ENCODE measurements around the gene LLGL1.

Gene LLGL1

DNA sequence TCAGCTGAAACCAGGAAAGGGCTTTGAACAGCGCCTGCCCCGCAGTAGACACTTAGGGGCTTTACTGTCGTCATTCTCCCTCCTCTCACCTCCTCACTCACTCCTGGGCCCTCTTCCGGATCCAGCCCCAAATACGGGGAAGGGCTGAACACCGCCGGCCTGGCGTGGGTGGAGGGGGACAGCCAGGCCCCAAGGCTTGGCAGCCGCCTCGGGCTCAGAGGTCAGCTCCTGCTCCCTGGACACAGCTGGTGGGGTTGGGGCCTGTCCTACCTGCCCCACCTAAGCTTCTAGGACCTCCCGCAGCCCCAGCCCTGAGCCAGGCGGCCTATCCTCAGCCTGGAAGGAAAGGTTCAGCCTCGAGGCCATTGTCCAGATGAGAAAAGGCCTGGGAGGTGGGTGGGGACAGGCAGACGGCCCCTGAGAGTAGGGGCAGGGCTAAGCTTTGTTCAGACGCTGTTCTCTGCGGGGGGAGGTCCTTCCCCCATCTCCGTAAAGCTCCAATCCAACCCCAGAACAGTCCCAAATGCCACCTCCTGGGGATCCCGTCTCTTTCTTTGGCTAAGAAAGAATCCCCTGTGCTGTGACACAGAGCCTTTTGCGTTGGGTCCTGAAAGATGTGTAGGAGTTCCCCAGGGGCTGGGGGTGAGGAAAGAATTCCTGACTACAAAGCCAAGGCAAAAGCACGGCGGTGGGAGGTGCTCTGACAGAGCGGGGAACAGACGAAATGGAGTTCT, 881 bp upstream of the LLGL1 start:
- Histone ChIP-seq H3K27me3 (ENCODE audit: insufficient read depth, low read length) (no peaks in the 10 kb centered on the region), H3K9me2 (ENCODE audit: low read depth, low read length) (no peaks in the 10 kb centered on the region), H4K20me1 (ENCODE audit: insufficient read depth, low read length) (no peaks in the 10 kb centered on the region), H3K79me2 (ENCODE audit: insufficient read depth, low read length) (no peaks in the 10 kb centered on the region), H3K4me1 (ENCODE audit: insufficient read depth, low read length, severe bottlenecking) (peaks cover 20% of the 10 kb centered on the region), H3K4me3 (ENCODE audit: low read depth, low read length, poor library complexity, severe bottlenecking) (peak overlapping the region; percentile 46), H3K36me3 (ENCODE audit: insufficient read depth, low read length) (no peaks in the 10 kb centered on the region), H3K4me2 (ENCODE audit: low read length) (peak overlapping the region; percentile 59), H2AFZ (ENCODE audit: low read length) (peak overlapping the region; percentile 78; the same call in 1 of the 2 replicates), H3K27ac (ENCODE audit: low read depth, low read length, poor library complexity, severe bottlenecking) (no peak overlapping the region), H3F3A (ENCODE audit: insufficient read depth, low read length) (no peaks in the 10 kb centered on the region), H3K9ac (ENCODE audit: low read length) (peak overlapping the region; percentile 21; the same call in 1 of the 2 replicates), H3K9me3 (ENCODE audit: low read length) (no peaks in the 10 kb centered on the region)
- TF ChIP-seq, protein P1, sequence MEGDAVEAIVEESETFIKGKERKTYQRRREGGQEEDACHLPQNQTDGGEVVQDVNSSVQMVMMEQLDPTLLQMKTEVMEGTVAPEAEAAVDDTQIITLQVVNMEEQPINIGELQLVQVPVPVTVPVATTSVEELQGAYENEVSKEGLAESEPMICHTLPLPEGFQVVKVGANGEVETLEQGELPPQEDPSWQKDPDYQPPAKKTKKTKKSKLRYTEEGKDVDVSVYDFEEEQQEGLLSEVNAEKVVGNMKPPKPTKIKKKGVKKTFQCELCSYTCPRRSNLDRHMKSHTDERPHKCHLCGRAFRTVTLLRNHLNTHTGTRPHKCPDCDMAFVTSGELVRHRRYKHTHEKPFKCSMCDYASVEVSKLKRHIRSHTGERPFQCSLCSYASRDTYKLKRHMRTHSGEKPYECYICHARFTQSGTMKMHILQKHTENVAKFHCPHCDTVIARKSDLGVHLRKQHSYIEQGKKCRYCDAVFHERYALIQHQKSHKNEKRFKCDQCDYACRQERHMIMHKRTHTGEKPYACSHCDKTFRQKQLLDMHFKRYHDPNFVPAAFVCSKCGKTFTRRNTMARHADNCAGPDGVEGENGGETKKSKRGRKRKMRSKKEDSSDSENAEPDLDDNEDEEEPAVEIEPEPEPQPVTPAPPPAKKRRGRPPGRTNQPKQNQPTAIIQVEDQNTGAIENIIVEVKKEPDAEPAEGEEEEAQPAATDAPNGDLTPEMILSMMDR (IDR thresholded peaks at IDR 0.05; ENCODE audit: low read length): no peak
- TF ChIP-seq EZH2 (IDR thresholded peaks at IDR 0.05; ENCODE audit: borderline replicate concordance, low read length): no peak

DNA sequence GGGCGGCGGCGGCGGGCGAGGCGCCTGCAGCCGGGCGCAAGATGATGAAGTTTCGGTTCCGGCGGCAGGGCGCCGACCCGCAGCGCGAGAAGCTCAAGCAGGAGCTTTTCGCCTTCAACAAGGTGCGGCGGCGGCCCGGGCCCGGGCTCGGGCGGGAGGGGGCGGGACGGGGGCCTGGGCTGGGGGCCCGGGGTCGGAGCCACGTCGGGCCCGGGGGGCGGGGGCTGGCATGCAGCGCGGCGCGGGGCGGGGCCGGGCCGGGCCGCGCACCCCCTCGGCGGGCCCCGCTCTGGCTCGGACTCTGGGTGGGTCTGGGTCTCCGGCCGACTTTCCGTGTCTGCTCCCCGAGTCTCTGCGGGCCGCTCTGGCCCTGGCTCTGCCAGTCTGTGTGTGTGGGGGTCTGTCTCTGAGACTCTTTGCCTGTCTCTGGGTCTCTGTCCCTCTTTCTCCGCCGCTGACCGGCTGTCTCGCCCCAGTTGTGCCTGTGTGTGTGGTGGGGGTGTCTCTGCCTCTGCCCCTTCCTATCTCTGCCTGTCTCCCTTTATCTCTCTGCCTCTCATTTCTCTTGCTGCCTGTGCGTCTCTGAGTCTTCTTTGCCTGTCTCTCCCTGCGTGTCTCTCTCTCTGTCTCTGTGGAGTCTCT, 328 bp downstream of the LLGL1 start:
- Histone ChIP-seq H3K4me3 (ENCODE audit: low read depth, low read length, poor library complexity, severe bottlenecking) (peak overlapping the region; percentile 91), H3K9me3 (ENCODE audit: low read length) (no peaks in the 10 kb centered on the region), H2AFZ (ENCODE audit: low read length) (no peak overlapping the region), H4K20me1 (ENCODE audit: insufficient read depth, low read length) (no peaks in the 10 kb centered on the region), H3K27me3 (ENCODE audit: insufficient read depth, low read length) (no peaks in the 10 kb centered on the region), H3K4me2 (ENCODE audit: low read length) (peak overlapping the region; percentile 99), H3K9ac (ENCODE audit: low read length) (peak overlapping the region; percentile 85), H3K9me2 (ENCODE audit: low read depth, low read length) (no peaks in the 10 kb centered on the region), H3K79me2 (ENCODE audit: insufficient read depth, low read length) (no peaks in the 10 kb centered on the region), H3K36me3 (ENCODE audit: insufficient read depth, low read length) (no peaks in the 10 kb centered on the region), H3K4me1 (ENCODE audit: insufficient read depth, low read length, severe bottlenecking) (peaks cover 20% of the 10 kb centered on the region), H3F3A (ENCODE audit: insufficient read depth, low read length) (no peaks in the 10 kb centered on the region), H3K27ac (ENCODE audit: low read depth, low read length, poor library complexity, severe bottlenecking) (no peak overlapping the region)
- TF ChIP-seq, protein P1 (IDR thresholded peaks at IDR 0.05; ENCODE audit: low read length): no peak
- TF ChIP-seq EZH2 (IDR thresholded peaks at IDR 0.05; ENCODE audit: borderline replicate concordance, low read length): no peak

DNA sequence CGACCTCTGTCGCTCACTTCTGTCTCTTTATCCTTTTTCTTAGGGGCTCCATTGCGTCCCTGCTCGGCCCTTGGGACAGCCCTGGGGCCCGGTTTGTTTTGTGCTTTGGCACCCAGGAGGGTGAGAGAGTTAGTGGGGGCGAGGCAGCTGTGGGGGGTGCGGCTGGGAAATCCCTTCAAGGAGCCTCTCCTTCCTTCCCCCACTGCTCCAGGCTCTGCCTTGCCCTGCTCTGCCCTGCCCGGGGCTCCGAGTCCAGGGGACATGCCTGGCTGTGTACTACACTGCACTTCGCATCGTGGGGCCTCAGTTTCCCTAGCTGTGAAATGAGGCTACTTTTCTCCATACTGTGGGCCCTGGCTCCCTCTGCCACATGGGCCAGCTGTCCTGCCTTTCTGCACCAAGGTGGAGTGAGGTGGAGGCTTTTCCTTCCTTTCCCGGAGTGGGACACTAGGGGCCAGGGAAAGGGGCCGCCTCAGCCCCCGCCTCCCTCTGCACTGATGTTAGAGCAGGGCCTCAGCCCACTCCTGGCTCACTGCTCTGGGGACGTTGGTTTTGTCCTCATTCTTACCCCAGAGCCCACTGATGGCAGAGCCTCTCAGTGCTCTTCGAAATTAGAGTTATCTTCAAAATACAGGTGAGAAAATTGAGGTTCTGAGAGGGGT, 980 bp downstream of the LLGL1 start:
- Histone ChIP-seq H4K20me1 (ENCODE audit: insufficient read depth, low read length) (no peaks in the 10 kb centered on the region), H3K9me2 (ENCODE audit: low read depth, low read length) (no peaks in the 10 kb centered on the region), H3K9me3 (ENCODE audit: low read length) (no peaks in the 10 kb centered on the region), H2AFZ (ENCODE audit: low read length) (no peak overlapping the region), H3K4me1 (ENCODE audit: insufficient read depth, low read length, severe bottlenecking) (peaks cover 20% of the 10 kb centered on the region), H3K36me3 (ENCODE audit: insufficient read depth, low read length) (no peaks in the 10 kb centered on the region), H3K79me2 (ENCODE audit: insufficient read depth, low read length) (no peaks in the 10 kb centered on the region), H3K4me3 (ENCODE audit: low read depth, low read length, poor library complexity, severe bottlenecking) (peak overlapping the region; percentile 91), H3K27me3 (ENCODE audit: insufficient read depth, low read length) (no peaks in the 10 kb centered on the region), H3F3A (ENCODE audit: insufficient read depth, low read length) (no peaks in the 10 kb centered on the region), H3K9ac (ENCODE audit: low read length) (peak overlapping the region; percentile 85), H3K27ac (ENCODE audit: low read depth, low read length, poor library complexity, severe bottlenecking) (no peak overlapping the region), H3K4me2 (ENCODE audit: low read length) (peak overlapping the region; percentile 99)
- no peak for TF ChIP-seq EZH2 (IDR thresholded peaks at IDR 0.05; ENCODE audit: borderline replicate concordance, low read length)
- TF ChIP-seq, protein P1 (IDR thresholded peaks at IDR 0.05; ENCODE audit: low read length): no peak
